Fibroblast of pulmonary artery (primary cell): ENCODE measurements around the gene RGS12.

ENCODE experiments used
- DNase-seq: peaks from one replicate; pipeline ENCODE4 v3.0.0-alpha.2; 2010; ENCODE audit warnings: low read depth
- H3K4me3 ChIP-seq: replicated peaks from 2 replicates; pipeline ENCODE4 v1.5.1; 2011; ENCODE audit warnings: low read depth, mild to moderate bottlenecking, control low read depth, low read length, moderate library complexity
- CTCF ChIP-seq: IDR thresholded peaks from 2 replicates; pipeline ENCODE4 v1.5.1; 2011; ENCODE audit warnings: mild to moderate bottlenecking, control low read depth, low read length, inconsistent platforms; ENCODE audit errors: missing control alignments

RGS12 gene

DNA sequence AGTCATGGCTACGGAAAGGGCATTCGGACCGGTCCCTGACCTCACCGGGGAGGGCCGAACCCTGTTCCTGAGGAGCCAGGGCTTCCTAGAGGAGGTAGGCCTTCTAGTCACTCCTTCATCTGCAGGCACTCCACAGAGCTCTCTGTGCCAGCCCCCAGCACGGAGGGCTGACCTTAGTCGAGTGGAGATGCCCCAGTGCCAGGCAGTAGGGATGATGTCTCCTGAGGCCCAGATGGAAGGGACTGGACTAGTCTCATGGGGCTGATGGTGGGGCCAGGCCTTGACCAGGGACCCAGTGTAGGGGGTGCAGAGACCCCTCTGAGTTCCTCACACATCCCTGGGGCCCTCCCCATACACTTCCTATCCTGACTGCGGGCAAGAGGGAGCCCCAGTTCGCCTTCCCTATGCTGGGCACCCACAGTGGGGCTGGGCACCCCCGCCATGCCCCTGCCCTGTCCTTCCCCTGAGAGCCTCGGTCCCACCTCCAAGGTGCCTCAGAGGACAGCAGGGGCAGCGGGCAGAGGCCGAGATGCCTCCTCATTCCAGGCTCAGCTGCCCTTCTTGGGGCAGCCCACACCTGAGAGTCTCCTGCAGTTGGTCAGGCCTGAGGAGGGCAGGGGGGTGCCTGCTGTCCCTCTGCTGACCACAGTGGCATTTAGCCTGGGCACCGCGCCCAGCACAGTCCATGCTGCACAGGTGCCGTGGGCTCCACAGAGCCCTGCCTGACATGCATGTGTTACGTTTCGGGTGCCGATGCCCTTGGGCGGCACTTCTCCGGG, 45.2 kb upstream of the RGS12 start:
- no peak for DNase-seq
- no peak for TF ChIP-seq CTCF
- no peak overlapping the region for H3K4me3 ChIP-seq

DNA sequence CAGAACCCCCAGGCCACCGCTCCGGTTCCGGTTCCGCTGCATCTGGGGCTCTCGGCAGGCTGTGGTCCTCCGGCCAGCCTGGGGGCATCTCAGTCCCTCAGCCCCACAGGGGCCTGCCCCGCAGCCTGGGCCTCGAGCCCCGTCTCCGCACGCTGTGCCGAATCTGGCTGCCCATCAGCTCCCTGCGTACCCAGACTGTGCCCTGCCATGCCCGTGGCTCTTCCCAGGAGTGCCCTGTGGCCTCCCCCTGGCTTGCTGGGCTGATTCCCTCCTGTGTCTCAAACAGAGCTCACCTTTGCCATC, 44.7 kb upstream of the RGS12 start:
- TF ChIP-seq CTCF: no peak
- no peak overlapping the region for H3K4me3 ChIP-seq
- no peak for DNase-seq

- peak; percentile 60 for DNase-seq
- TF ChIP-seq CTCF: no peak
- H3K4me3 ChIP-seq: no peak within 1 kb of the TSS
These were observed 43.8 kb upstream of the RGS12 start, which contains the start of gene MSANTD1 for GRCh38 chr4:3248811-3249661. MSANTD1 (plus strand) TSS chr4:3249159; CDS start chr4:3249223, 64 bp downstream.

GRCh38 chr4:3249711-3250437, 42.9 kb upstream of the RGS12 start:
- no peak overlapping the region for H3K4me3 ChIP-seq
- no peak for TF ChIP-seq CTCF
- no peak for DNase-seq

GRCh38 chr4:3250438-3250955, 42.3 kb upstream of the RGS12 start:
- H3K4me3 ChIP-seq: no peak overlapping the region
- TF ChIP-seq CTCF: no peak
- no peak for DNase-seq

DNA sequence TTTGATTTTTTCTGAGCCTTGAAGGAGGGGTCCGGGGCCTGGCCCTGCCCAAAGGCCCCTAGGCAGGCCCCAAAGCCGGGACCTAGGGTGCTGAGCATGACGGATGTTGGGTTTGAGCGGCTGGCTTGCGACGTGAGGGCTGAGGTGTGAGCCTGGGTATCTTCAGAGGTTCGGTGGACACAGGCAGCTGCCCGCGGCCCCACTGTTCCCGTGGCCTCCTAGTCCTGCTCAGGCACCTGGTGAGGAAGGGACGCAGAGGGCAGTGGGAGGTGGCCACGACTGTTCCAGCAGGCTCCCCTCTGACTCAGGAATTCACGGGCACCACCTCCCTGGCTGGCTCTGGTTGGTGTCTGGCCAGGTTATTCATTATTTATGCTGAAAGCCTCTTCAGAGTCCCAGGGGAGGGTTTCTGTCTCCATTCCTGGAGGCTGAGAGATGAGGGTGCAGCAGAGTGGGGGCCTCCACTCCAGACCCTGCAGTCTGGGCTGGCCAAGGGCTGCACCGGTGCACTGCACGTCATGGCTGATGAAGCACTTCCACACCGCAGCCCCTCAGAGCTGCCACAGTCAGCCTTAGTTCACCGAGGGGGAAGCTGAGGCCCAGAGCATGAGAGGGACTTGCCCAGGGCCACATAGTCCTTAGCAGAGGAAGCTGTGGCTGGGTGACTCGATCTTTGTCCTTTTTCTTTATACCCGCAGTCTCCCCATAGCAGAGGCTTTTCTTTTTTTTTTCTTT, 41.7 kb upstream of the RGS12 start:
- DNase-seq: no peak
- no peak overlapping the region for H3K4me3 ChIP-seq
- no peak for TF ChIP-seq CTCF
